H7 (cell line): ENCODE data around the gene GRIP2. TPM values are rescaled to one million over a fixed set of nuclear protein-coding genes. Genes with fewer than 3 reads are reported as not detected.

ENCODE experiments used
- DNase-seq: peaks from one replicate; pipeline ENCODE4 v3.0.0; 2012
- H3K27me3 ChIP-seq: 2 replicates; pipeline ENCODE4 v1.6.0; 2011; ENCODE audit warnings: mild to moderate bottlenecking, low read length; ENCODE audit not compliant: control insufficient read depth, insufficient read depth
- H3K36me3 ChIP-seq: replicated peaks from 2 replicates; pipeline ENCODE4 v1.5.1; 2011; ENCODE audit warnings: low read length; ENCODE audit not compliant: control insufficient read depth, insufficient read depth
- H3K4me3 ChIP-seq: 2 replicates; pipeline ENCODE4 v1.5.1; 2011; ENCODE audit warnings: low read depth, mild to moderate bottlenecking, control low read depth, low read length, moderate library complexity; ENCODE audit not compliant: insufficient read depth
- total RNA-seq: library from RNA; depleted of rRNA; stranded (reverse); fragments of >200 nt; shearing (Covaris generic); gene quantifications from 2 replicates; pipeline ENCODE4 v1.2.3, GENCODE V29; 2014

GRIP2 gene
- total RNA-seq, 1 experiment from 2014 or later, result 2.2 TPM

DNA sequence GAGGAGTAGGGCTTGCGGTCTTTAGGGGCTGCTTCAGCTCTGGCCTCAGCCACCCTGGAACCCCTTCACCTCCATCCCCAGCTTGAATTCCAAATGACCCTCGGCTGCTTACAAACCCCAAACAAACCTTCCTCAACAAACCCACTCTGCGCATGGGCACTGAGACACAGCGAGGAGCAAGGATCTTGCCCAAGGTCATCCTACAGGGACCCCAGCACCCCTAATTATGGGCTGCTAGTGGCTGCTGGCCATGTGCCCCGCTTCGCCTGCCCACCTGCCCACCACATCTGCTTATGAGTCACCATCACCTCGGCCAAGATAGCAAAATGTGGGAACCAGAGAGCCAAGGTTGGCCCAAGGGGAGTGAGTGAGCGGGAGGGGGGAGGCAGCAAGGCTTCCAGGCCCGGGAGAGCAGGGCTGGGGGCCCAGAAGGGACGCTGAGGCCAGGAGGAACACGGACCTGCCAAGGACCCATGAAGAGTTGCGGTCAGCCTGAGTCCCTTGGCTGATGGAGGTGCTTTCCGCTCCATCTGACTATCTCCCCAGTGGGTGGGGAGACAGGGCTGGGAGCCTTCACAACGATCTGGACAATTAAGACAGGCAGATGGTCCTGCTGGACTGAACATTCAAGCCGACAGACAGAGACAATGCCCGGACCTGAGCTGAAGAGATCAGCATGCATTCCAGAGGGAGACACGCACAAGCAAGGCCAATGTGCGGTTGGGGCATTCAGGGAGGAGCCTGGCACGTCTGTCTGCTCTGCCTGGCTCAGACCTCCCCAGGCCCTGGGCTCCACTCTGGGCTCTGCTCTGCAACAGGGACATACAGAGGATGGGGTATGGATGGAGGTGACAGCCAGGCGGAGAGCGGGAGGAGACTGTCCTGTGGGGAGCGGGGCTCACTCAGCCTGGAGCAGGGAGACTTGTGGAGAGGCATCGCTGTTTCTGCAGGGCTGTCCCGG lies 10.8 kb upstream of the GRIP2 start:
- no peaks in the 10 kb centered on the region for H3K36me3 ChIP-seq
- no peaks in the 10 kb centered on the region; the same call in 1 of the 2 replicates for H3K27me3 ChIP-seq
- H3K4me3 ChIP-seq, result no peak overlapping the region
- DNase-seq, result no peak

DNA sequence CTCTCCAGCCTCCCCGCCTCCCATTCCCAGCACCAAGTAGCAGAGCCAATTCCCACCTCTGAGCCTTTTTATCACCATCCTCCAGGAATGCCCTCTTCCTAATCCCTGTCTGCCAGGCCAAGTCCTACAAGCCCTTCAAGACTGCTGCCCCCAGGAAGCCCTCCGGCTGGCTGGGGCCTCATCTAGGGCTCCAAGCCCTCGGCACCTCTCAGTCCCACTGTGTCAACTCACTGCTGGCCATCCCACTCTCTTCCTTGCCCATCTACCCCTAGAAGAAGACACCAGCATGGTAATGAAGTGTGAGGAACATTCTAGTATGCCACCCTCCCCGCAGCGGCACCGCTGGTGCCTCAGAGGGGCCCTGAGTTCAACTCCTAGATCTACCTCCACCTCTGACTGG lies 10.0 kb upstream of the GRIP2 start:
- no peak for DNase-seq
- Histone ChIP-seq H3K27me3 (no peaks in the 10 kb centered on the region; the same call in 1 of the 2 replicates), H3K36me3 (no peaks in the 10 kb centered on the region), H3K4me3 (no peak overlapping the region)

DNA sequence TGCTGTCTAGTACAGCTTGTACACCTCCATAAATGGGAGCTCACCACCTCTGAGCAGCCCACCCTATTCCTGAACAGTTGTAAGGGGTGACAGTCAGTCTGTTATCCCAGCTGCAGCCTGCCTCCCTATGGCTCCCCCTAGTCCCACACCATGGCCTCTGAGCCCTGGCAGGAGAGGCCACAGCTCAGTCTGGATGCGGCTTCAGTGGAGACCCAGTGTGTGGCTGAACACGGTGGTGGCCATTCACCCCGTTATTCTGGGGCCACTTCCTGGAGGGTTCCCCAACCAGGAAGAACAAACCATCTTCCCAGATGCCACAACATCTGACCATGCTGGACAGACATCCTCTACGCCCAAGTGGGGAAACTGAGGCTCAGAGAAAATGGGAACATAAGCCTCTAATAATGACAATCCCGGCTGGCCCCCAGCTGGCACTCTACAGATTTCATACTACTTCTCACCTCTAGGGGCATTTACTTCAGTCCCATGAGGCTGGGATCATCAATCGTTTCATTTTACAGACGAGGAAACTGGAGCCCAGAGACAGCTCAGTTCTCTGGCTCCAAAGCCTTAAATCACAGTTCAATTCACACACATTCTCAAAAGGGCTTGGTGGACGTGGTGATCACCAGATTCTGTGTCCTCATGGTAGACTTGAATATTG lies 9.2 kb upstream of the GRIP2 start:
- no peaks in the 10 kb centered on the region for H3K36me3 ChIP-seq
- peak; percentile 83 for DNase-seq
- no peak overlapping the region for H3K4me3 ChIP-seq
- H3K27me3 ChIP-seq, result no peaks in the 10 kb centered on the region; the same call in 1 of the 2 replicates

DNA sequence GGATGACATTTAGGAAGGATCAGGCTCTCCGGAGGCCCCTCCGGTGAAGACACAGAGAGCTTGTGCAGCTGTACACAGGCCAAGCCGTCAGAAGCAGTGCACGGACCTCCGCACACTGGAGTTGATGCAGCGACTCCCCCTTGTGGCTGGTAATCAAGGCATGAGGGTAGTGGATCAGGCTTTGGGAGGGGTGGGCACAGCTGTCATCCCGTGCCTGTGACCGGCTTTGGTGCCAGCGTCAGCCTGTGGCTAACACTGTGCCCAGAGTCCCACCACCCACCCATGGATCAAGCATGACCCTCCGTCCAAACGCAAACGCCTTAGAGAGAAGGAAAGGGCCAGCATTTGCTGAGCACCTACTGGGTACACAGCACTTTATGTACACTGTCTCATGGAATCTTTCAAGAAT lies 8.2 kb upstream of the GRIP2 start:
- Histone ChIP-seq H3K4me3 (no peak overlapping the region), H3K27me3 (no peaks in the 10 kb centered on the region; the same call in 1 of the 2 replicates), H3K36me3 (no peaks in the 10 kb centered on the region)
- DNase-seq, result peak; percentile 92

DNA sequence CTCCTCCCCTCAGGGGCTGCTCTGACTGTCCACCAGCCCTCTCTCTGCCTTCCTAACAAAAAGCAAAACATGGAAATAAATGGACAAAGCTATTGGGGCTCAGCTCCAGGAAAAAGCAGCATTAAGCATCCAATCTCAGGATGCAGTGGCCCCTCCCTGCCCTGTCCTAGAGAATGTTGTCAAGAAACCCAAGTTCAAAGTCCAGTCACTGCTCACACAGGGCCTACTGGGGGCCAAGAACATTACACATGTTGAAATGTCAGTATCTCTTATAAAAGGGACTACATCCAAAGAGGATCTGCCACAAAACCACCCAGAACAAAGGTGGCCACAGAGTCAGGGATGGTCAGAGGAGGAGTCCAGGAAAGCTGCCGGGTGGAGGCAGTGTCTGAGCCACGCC lies 7.6 kb upstream of the GRIP2 start:
- Histone ChIP-seq H3K4me3 (no peak overlapping the region), H3K27me3 (no peaks in the 10 kb centered on the region; the same call in 1 of the 2 replicates), H3K36me3 (no peaks in the 10 kb centered on the region)
- no peak for DNase-seq

DNA sequence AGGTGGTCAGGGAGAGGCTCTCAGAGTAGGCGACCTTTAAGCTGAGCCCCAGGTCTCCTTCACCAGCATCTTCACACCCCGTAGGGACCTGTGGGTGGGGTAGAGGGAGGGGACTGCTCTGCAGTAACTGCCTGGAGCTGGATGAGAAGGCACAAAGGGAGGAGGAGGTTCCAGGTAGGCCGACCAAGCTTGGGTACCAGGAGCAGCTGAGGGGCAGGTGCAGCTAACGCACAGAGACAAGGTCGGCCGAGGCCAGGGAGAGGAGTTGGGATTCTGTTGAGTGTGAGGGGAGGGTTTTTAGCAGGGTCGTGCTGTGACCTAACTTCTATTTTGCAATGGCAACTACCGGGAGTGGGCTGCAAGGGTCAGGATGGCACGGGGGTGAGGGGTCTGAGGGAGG lies 5.9 kb upstream of the GRIP2 start:
- Histone ChIP-seq H3K36me3 (no peaks in the 10 kb centered on the region), H3K4me3 (no peak overlapping the region), H3K27me3 (no peaks in the 10 kb centered on the region; the same call in 1 of the 2 replicates)
- no peak for DNase-seq

DNA sequence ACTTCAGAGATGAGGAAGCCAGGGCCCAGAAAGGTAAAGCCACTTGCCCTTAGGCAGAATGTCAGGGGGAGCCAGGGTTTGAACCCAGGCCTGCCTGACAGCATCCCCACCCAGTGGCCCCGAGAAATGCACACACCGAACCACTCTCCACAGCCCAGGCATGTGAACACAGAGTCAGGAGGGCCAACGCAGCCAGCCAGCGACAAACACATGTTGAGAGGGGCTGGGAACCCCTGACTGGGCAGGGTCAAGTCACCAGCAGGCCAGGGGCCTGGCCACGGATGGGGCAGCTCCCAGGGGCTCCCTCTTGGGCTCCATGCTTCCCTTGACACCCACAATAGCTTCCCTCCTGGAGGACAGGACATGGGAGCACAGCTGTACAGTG lies 5.1 kb upstream of the GRIP2 start:
- no peak for DNase-seq

DNA sequence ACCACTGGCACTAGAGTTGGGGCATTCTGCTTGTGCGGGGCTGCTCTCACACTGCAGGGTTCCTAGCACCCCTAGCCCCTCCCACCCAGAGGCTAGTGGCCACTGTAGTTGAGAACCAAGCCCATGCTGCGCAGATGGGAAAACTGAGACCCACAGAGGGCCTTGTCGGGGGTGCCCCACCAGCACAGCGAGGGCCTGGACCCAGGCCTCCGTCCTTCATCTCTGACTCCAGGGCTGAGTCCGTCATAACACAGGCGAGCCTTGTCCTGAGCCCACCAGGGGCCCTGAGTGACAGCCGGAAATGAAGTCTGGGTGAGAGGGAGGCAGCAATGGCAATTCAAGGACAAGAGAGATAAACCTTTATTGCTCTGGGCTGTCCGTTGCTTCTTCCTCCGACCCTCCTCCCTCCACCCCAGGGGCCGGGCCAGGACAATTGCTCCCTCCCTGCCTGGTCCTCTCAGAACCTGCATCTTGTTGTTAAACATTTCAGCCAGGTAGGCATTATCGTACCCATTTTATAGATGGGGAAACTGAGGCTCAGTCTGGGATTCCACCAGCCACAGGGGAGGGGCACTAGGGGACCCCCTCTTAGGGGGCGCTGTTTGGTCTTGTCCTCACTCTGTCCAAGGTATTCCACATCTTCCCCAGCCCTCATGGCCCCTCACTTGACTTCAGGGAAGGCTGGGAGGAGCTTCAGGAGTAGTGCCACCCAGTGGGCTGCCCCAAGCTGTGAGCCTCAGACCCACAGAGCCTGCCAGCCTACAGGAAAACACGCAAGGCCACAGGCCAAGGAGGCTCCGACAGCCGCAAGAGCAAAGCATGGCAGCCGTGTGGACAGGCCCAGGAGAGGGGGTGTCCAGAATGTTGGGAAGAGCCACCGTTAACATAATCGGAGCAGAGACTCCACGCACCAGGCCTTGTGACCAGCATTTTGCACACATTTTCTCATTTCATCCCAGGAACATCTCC lies 4.4 kb upstream of the GRIP2 start:
- no peak for DNase-seq
- H3K27me3 ChIP-seq, result no peaks in the 10 kb centered on the region; the same call in 1 of the 2 replicates

More for the DNA sequence above, 5.1 kb upstream of the GRIP2 start:
- Histone ChIP-seq H3K27me3 (no peaks in the 10 kb centered on the region; the same call in 1 of the 2 replicates), H3K36me3 (no peaks in the 10 kb centered on the region), H3K4me3 (no peak overlapping the region)

DNA sequence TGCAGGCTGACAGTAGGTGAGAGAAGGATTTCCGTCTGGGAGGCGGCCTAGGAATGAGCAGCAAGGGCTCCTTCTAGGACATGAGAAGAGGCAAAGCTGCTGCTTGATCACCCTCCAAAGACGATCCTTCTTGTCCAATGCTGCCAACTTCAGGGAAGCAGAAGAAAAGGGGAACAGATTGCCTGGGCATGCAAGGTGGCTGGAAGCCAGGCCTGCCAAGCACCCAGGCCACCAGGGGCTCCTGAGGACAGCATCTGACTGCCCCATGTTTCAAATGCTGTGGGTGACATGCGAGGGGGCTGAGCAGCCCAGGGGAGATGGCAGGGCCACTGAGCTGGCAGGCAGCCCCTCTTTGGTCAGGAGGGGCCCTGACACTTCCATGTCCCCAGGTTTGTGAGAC lies 3.3 kb upstream of the GRIP2 start:
- no peaks in the 10 kb centered on the region for H3K36me3 ChIP-seq
- DNase-seq, result no peak

More for the DNA sequence above, 4.4 kb upstream of the GRIP2 start:
- H3K4me3 ChIP-seq, result no peak overlapping the region
- H3K36me3 ChIP-seq, result no peaks in the 10 kb centered on the region

DNA sequence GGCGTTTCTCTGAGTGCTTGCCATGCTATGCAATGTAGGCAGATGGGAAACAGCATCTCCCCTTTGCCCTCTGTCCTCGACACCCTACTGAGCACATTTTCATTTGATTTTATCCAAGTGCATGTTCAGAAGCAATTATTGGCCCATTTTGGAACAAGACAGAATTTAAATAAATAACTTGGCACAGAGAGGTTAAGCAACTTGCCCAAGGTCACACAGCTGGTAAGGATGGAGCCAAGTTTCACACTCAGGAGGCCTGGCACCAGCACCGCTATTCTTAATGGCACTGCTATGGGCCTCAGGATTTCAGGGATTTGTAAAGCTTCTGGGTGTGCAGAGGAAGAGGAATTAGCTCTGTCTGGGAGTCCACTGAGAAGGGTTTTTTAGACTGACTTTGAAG lies 2.5 kb upstream of the GRIP2 start:
- Histone ChIP-seq H3K27me3 (no peaks in the 10 kb centered on the region; the same call in 1 of the 2 replicates), H3K36me3 (no peaks in the 10 kb centered on the region), H3K4me3 (no peak overlapping the region)
- no peak for DNase-seq

More for the DNA sequence above, 3.3 kb upstream of the GRIP2 start:
- Histone ChIP-seq H3K27me3 (no peaks in the 10 kb centered on the region; the same call in 1 of the 2 replicates), H3K4me3 (no peak overlapping the region)

DNA sequence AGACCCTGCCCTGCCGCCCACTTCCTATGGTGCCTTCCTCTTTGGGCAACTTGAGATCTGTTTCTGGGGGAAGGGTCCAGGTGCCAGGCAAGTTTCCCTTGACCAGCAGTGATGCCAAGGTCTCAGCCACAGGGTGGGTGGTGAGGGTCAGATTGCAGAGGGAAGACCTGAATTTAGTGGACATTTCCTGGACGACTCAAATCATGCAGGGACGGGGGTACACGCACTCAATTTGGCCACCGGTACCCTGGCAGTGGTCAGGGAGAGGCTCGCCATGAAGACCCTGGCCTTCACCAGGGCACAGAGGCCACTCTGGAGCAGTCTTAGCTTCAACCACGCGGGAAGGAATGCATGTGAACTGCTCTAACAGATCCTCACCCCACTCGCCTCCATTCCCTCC lies 1.5 kb upstream of the GRIP2 start:
- no peaks in the 10 kb centered on the region; the same call in 1 of the 2 replicates for H3K27me3 ChIP-seq
- no peak overlapping the region for H3K4me3 ChIP-seq
- no peaks in the 10 kb centered on the region for H3K36me3 ChIP-seq
- DNase-seq, result no peak

DNA sequence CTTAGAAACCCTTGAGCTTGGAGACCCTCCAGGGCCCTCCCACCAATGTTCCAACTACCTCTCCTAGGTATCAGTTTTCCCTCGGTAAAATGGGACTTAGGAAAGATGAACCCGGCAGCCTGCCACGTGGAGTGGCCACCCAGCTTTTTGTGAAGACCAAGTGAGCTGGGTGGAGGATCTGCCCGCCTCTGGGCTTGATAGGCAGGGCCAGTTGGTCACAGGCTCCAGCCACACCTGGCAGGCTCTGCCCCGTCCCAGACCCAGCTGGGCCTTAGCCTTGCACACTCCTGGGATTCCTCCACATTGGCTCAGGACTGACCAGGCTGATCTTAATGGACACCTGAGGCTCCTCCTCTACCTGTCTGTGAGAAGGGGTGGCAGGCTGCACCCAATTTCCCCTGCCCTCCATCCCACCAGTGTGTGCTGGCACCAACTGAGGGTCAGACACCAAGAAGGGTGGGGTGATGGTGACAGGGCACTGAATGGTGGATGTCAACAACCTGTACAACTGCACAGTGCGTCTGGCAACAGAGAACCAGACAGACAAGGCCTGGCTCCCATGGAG lies 761 bp upstream of the GRIP2 start:
- H3K36me3 ChIP-seq, result no peaks in the 10 kb centered on the region
- no peak overlapping the region for H3K4me3 ChIP-seq
- H3K27me3 ChIP-seq, result no peaks in the 10 kb centered on the region
- DNase-seq, result no peak

DNA sequence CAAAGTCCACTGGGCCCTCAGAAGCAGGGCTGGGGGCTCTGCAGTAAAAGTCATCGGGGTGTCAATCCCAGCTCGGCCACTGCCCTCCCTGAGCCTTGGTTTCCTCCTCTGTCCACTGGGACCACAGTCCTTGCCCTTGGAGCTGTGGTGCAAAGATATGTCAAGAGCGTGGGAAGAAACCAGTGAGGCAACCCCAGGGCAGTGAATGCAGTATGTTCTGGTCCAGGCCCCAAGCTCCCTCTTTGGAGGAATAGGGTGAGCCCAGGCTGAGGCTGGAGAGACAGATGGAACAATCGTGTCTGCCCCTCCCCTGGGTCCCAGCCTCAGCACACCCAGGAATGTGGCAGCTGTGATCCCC lies 779 bp downstream of the GRIP2 start:
- no peak for DNase-seq
- no peaks in the 10 kb centered on the region for H3K27me3 ChIP-seq
- H3K36me3 ChIP-seq, result no peaks in the 10 kb centered on the region
- no peak overlapping the region for H3K4me3 ChIP-seq
